Tibial nerve (tissue), 4 donors: Measurements from ENCODE around the gene FGF1. TPM values are rescaled to one million over a fixed set of nuclear protein-coding genes. Genes with fewer than 3 reads are reported as not detected.

ENCODE experiments used
- DNase-seq, 2 donors: peaks; one replicate each; pipeline ENCODE4 v3.0.0-alpha.2; 2019; ENCODE audit warnings: low spot score in 2 of 2
- H3K27ac ChIP-seq, 4 donors: fragments of 200-600 bp; sonication (generic) in 3 of 4; one replicate each; pipeline ENCODE4 v1.5.1; 2017 to 2019; ENCODE audit warnings: mild to moderate bottlenecking in 1 of 4
- H3K27me3 ChIP-seq, 2 donors: fragments of 200-600 bp; sonication (generic) in 1 of 2; one replicate each; pipeline versions ENCODE4 v1.5.1 to v1.6.0; 2017 to 2019
- H3K36me3 ChIP-seq, 3 donors: fragments of 200-600 bp; sonication (generic); one replicate each; pipeline ENCODE4 v1.5.1; 2018 to 2019
- H3K4me1 ChIP-seq, 4 donors: fragments of 200-600 bp; sonication (generic) in 3 of 4; one replicate each; pipeline ENCODE4 v1.5.1; 2017 to 2019
- H3K4me3 ChIP-seq, 4 donors: fragments of 200-600 bp; sonication (generic) in 3 of 4; one replicate each; pipeline ENCODE4 v1.5.1; 2017 to 2019; ENCODE audit warnings: mild to moderate bottlenecking in 1 of 4, moderate library complexity in 1 of 4
- H3K9me3 ChIP-seq, 4 donors: fragments of 200-600 bp; sonication (generic) in 3 of 4; one replicate each; pipeline ENCODE4 v1.5.1; 2017 to 2019
- EP300 ChIP-seq, 2 donors: sonication (generic); formaldehyde crosslinking; IDR thresholded peaks; one replicate each; pipeline ENCODE4 v1.6.1; 2017; ENCODE audit warnings: antibody characterized with exemption in 2 of 2, mild to moderate bottlenecking in 1 of 2
- POLR2A ChIP-seq, 2 donors: fragments of 450-650 bp; IDR thresholded peaks; one replicate each; pipeline ENCODE4 v1.6.1; 2017; ENCODE audit warnings: antibody characterized with exemption in 2 of 2, mild to moderate bottlenecking in 2 of 2, moderate library complexity in 2 of 2
- WGBS, 2 donors: methylation state at CpG; one replicate each; pipeline ENCODE4 v1.1.5; 2018; 5-methylcytosine and 5-hydroxymethylcytosine counted together
- total RNA-seq, 4 donors: library from RNA; depleted of rRNA; stranded (reverse); fragments of >200 nt; gene quantifications; one replicate each; pipeline ENCODE4 v1.1.0, GENCODE V29; 2016
- TF ChIP-seq, protein P1 (sequence below), 5 experiments: fragments of 200-600 bp in 3 of 5; fragments of 450-650 bp in 2 of 5; sonication (generic) in 3 of 5; IDR thresholded peaks; one replicate each; pipeline ENCODE4 v1.5.1; 2016 to 2019; ENCODE audit warnings: antibody characterized with exemption in 5 of 5, mild to moderate bottlenecking in 3 of 5, moderate library complexity in 2 of 5

Gene FGF1
- total RNA-seq, 4 donors from 2014 or later: 38.1 to 131 (median 115) TPM

DNA sequence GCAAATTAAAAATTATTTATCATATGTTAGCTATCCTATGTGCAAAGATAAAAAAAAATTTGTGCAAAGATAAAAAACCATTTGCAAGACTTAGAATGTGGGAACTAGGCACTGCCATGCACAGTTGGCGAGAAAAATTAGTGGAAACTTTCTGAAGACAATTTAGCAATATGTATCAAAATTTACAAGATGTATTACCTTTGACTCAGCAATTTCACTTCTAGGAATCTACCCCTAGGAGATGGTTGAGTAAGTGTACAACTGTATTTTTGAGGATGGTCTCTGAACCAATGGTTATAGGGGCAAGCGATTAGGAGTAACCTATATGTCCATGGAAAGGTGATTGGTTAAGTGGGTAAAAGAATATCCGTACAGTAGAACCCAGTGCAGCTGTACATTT is 88.9 kb downstream of the FGF1 start:
- WGBS, 2 donors: 90 to 91% methylated on average over 3 of the region's 3 CpGs
- H3K27ac ChIP-seq: peak overlapping the region in 1 of 4 donors; percentile 38
- DNase-seq: no peak
- TF ChIP-seq POLR2A (IDR thresholded peaks at IDR 0.05) (no peak), EP300 (IDR thresholded peaks at IDR 0.05) (no peak)
- TF ChIP-seq, protein P1, sequence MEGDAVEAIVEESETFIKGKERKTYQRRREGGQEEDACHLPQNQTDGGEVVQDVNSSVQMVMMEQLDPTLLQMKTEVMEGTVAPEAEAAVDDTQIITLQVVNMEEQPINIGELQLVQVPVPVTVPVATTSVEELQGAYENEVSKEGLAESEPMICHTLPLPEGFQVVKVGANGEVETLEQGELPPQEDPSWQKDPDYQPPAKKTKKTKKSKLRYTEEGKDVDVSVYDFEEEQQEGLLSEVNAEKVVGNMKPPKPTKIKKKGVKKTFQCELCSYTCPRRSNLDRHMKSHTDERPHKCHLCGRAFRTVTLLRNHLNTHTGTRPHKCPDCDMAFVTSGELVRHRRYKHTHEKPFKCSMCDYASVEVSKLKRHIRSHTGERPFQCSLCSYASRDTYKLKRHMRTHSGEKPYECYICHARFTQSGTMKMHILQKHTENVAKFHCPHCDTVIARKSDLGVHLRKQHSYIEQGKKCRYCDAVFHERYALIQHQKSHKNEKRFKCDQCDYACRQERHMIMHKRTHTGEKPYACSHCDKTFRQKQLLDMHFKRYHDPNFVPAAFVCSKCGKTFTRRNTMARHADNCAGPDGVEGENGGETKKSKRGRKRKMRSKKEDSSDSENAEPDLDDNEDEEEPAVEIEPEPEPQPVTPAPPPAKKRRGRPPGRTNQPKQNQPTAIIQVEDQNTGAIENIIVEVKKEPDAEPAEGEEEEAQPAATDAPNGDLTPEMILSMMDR (IDR thresholded peaks at IDR 0.05): no peak
- H3K9me3 ChIP-seq: no peaks in the 10 kb centered on the region
- H3K4me1 ChIP-seq: peaks cover 0 to 25% (median 4%) of the 10 kb centered on the region in 4 donors
- H3K4me3 ChIP-seq: no peak overlapping the region
- no peaks in the 10 kb centered on the region for H3K27me3 ChIP-seq
- H3K36me3 ChIP-seq: peaks cover 0 to 19% (median 0%) of the 10 kb centered on the region in 3 donors

DNA sequence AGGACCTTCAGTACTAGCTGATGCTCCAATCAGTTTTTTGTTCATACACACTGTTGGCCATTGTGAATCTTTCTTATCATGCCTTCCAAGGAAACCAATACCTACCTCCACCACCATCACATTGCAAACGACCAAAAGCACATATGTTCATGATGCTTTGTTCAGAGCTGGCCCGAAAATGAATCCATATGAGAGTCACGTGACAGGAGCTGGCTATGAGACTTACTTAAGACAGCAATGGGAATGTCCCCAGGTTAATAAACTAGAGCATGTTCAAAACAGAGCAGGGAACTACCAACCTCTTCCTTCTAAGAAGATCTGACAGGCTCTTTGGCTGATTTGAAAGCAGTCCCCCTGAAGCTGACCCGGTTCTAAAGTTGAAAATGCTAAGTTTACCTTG is 93.5 kb downstream of the FGF1 start:
- H3K4me1 ChIP-seq: peaks cover 0 to 12% (median 0%) of the 10 kb centered on the region in 4 donors
- DNase-seq: no peak
- 87 to 89% methylated on average over 4 of the region's 4 CpGs for WGBS, 2 donors
- TF ChIP-seq, protein P1 (IDR thresholded peaks at IDR 0.05): no peak
- peaks cover 0 to 19% (median 0%) of the 10 kb centered on the region in 3 donors for H3K36me3 ChIP-seq
- H3K9me3 ChIP-seq: no peaks in the 10 kb centered on the region
- no peak overlapping the region for H3K4me3 ChIP-seq
- no peaks in the 10 kb centered on the region for H3K27me3 ChIP-seq
- H3K27ac ChIP-seq: peak overlapping the region in 1 of 4 donors; percentile 75

DNA sequence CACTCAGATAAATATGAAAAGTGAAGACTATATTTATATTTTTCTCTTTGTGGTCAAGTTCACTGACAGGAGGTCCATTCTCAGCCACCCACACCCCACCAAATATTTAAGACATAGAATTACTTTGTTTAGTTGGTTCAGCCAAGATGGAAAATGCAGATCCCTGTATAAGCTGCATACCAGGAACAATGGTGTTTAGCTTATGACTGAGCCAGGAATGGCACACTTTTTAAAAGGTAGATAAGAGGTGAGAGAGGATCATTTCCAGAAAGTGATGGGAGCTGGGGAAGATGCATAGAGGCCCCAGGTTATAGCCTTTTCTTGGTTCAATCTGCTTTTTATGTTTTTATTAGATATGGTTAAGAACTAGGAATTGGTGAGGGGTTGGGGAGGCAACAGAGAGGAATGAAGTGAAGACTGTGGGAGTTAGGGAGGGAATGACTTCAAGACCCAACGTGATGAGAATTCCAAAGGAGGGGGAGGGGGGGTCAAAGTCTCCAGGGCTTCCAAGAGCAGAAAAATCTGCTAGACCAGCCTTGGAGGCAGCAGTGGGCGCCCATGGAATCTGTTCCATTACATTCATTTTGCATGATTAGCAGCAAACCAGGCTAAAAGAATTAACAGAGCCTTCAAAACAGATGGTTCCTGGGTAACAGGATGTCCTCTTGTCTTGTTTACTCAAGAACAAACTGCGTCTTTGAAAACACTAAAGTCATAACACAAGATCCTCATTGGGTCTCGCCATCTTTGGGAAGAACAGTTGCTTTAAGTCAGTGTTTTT is 95.2 kb downstream of the FGF1 start:
- WGBS, 2 donors: 45 to 46% methylated on average over 4 of the region's 4 CpGs
- H3K4me1 ChIP-seq: peaks cover 0 to 12% (median 0%) of the 10 kb centered on the region in 4 donors
- H3K36me3 ChIP-seq: peaks cover 0 to 19% (median 0%) of the 10 kb centered on the region in 3 donors
- DNase-seq: no peak
- H3K9me3 ChIP-seq: no peaks in the 10 kb centered on the region
- TF ChIP-seq, protein P1 (IDR thresholded peaks at IDR 0.05): no peak
- TF ChIP-seq POLR2A (IDR thresholded peaks at IDR 0.05) (no peak), EP300 (IDR thresholded peaks at IDR 0.05) (peak; percentile 29 to 74)
- H3K4me3 ChIP-seq: no peak overlapping the region
- H3K27ac ChIP-seq: peak overlapping the region; percentile 31 to 75 (median 36)
- H3K27me3 ChIP-seq: no peaks in the 10 kb centered on the region

DNA sequence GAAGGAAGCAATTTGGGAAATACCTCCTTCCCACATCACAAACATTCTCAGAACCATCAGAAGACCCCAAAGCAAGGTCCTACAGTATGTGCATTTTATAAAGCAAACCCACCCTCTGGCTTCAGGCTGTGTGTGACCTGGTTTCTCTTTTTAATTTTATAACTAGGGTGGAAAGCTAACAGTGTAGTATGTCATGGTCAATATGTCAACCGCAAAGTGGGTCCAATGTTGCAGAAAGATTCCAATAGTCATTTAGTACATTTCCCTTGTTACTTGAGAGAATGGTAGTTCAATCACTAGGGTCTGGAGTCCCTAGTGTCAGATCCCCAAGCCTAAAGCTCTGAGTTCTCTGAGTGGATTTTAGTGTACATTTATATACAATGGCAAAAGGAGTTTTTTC is 96.2 kb downstream of the FGF1 start:
- Histone ChIP-seq H3K27me3 (no peaks in the 10 kb centered on the region), H3K9me3 (no peaks in the 10 kb centered on the region), H3K4me1 (peaks cover 0 to 15% (median 0%) of the 10 kb centered on the region in 4 donors), H3K36me3 (peaks cover 0 to 9% (median 0%) of the 10 kb centered on the region in 3 donors), H3K4me3 (no peak overlapping the region), H3K27ac (peak overlapping the region in 2 of 4 donors; percentile 29 to 75)
- no peak for TF ChIP-seq EP300 (IDR thresholded peaks at IDR 0.05)
- TF ChIP-seq, protein P1 (IDR thresholded peaks at IDR 0.05): no peak
- TF ChIP-seq POLR2A (IDR thresholded peaks at IDR 0.05): no peak
- no peak for DNase-seq
- 100% methylated on average over 1 of the region's 1 CpG for WGBS, 2 donors

DNA sequence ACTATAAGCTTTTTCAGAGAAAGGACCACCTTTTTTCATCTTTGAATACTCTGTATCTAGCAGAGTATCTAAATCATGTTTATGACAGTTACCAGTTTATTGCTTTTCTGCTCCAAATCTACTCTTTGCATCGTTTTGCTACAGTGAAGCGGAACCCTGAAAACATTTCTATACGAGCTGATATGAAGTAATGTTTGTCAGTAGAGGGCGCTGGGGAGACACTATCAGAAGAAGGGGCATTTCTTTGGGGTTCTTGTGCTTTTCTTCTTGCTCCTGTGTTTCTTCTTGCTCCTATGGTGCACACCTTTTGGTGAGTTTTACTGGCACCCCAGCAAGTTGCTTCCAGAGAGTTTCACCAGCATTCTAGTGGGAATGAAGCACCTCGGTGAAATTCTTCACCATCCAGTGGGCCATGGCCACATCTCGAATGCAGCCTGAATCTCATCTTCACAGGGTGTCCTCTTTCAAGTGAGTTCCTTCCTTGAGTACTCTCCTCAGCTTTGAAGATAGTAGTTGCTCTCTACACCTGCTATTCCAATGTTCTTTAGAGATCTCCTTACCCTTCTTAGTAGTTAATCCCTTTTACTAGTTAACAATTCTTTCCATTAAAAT is 98.4 kb downstream of the FGF1 start:
- H3K9me3 ChIP-seq: no peaks in the 10 kb centered on the region
- DNase-seq: peak in 1 of 2 donors; percentile 35
- TF ChIP-seq POLR2A (IDR thresholded peaks at IDR 0.05) (no peak), EP300 (IDR thresholded peaks at IDR 0.05) (no peak)
- TF ChIP-seq, protein P1 (IDR thresholded peaks at IDR 0.05): peak; percentile 15 to 33 (median 24)
- no peak overlapping the region for H3K4me3 ChIP-seq
- peak overlapping the region in 1 of 4 donors; percentile 31 for H3K27ac ChIP-seq
- H3K4me1 ChIP-seq: peaks cover 0 to 20% (median 0%) of the 10 kb centered on the region in 4 donors
- no peaks in the 10 kb centered on the region for H3K27me3 ChIP-seq
- 57 to 61% methylated on average over 6 of the region's 6 CpGs for WGBS, 2 donors
- no peaks in the 10 kb centered on the region for H3K36me3 ChIP-seq
